ENCODE data around the gene DVL2.

The DVL2 gene

GRCh38 chr17:7218166-7218565, 16.2 kb downstream of the DVL2 start:
- DNase-seq = no peak

GRCh38 chr17:7217113-7217987, 17.0 kb downstream of the DVL2 start:
- DNase-seq = peak; percentile 57

GRCh38 chr17:7216242-7217112, 17.8 kb downstream of the DVL2 start:
- no peak for DNase-seq

- no peak for DNase-seq
These were observed 18.6 kb downstream of the DVL2 start for GRCh38 chr17:7215652-7216180.

- DNase-seq = peak; percentile 89
These were observed 19.1 kb downstream of the DVL2 start for GRCh38 chr17:7215136-7215638.

- peak; percentile 91 for DNase-seq
These were observed 19.8 kb downstream of the DVL2 start for GRCh38 chr17:7214300-7215135.

GRCh38 chr17:7213895-7214299, 20.4 kb downstream of the DVL2 start:
- DNase-seq = peak; percentile 34

- DNase-seq = no peak
These were observed 22.6 kb downstream of the DVL2 start for GRCh38 chr17:7211491-7212273.

GRCh38 chr17:7208754-7209460, 25.4 kb downstream of the DVL2 start:
- DNase-seq = no peak

- DNase-seq = no peak
These were observed 26.2 kb downstream of the DVL2 start for GRCh38 chr17:7208027-7208571.

GRCh38 chr17:7207120-7208001, 27.0 kb downstream of the DVL2 start:
- DNase-seq = no peak

- no peak for DNase-seq
These were observed 28.8 kb downstream of the DVL2 start for GRCh38 chr17:7205561-7205960.

GRCh38 chr17:7204828-7205461, 29.4 kb downstream of the DVL2 start:
- no peak for DNase-seq

- DNase-seq = no peak
These were observed 30.0 kb downstream of the DVL2 start for GRCh38 chr17:7204336-7204735.

GRCh38 chr17:7203391-7203790, 30.9 kb downstream of the DVL2 start:
- no peak for DNase-seq

- no peak for DNase-seq
These were observed 37.5 kb downstream of the DVL2 start for GRCh38 chr17:7196651-7197401.

GRCh38 chr17:7195971-7196370, 38.3 kb downstream of the DVL2 start:
- DNase-seq = no peak

GRCh38 chr17:7192271-7192937, 41.9 kb downstream of the DVL2 start:
- no peak for DNase-seq

All from kidney glomerular epithelial cell (primary cell).